HG03521 (cell line): ENCODE results near the gene DNAH12.
"Not testable (repeated sequence)": the region's sequence is repeated elsewhere in the genome, so short reads cannot be mapped to it uniquely, and the experiment has no call there.

Experiments
- ATAC-seq: cut with Tn5 transposase; IDR thresholded peaks from one replicate; pipeline ENCODE4 v1.9.1; 2021; ENCODE audit warnings: mild to moderate bottlenecking, moderate library complexity; ENCODE audit not compliant: unreplicated experiment

The DNAH12 gene

GRCh38 chr3:57545636-57546268 is 1.6 kb upstream of the DNAH12 start:
- ATAC-seq = no peak

- no peak for ATAC-seq
Measured at GRCh38 chr3:57538465-57538864, 5.7 kb downstream of the DNAH12 start.

- ATAC-seq = no peak
Measured at GRCh38 chr3:57530071-57530608, 14.0 kb downstream of the DNAH12 start.

- no peak for ATAC-seq
Measured at GRCh38 chr3:57518276-57518915, 25.7 kb downstream of the DNAH12 start.

- no peak for ATAC-seq
Measured at GRCh38 chr3:57512166-57512565, 32.0 kb downstream of the DNAH12 start.

GRCh38 chr3:57505901-57506300 is 38.2 kb downstream of the DNAH12 start:
- no peak for ATAC-seq

- no peak for ATAC-seq
Measured at GRCh38 chr3:57500506-57500905, 43.6 kb downstream of the DNAH12 start.

- no peak for ATAC-seq
Measured at GRCh38 chr3:57497904-57498303, 46.2 kb downstream of the DNAH12 start.

GRCh38 chr3:57484563-57484962 is 59.6 kb downstream of the DNAH12 start:
- no peak for ATAC-seq

GRCh38 chr3:57477193-57477592 is 67.0 kb downstream of the DNAH12 start:
- not testable (repeated sequence) for ATAC-seq

- ATAC-seq = no peak
Measured at GRCh38 chr3:57464801-57465200, 79.3 kb downstream of the DNAH12 start.

- no peak for ATAC-seq
Measured at GRCh38 chr3:57464011-57464410, 80.1 kb downstream of the DNAH12 start.

- no peak for ATAC-seq
Measured at GRCh38 chr3:57451150-57451846, 92.8 kb downstream of the DNAH12 start.

- not testable (repeated sequence) for ATAC-seq
Measured at GRCh38 chr3:57449276-57449847, 94.8 kb downstream of the DNAH12 start.

- ATAC-seq = not testable (repeated sequence)
Measured at GRCh38 chr3:57448489-57448888, 95.7 kb downstream of the DNAH12 start.

GRCh38 chr3:57446318-57446841 is 97.8 kb downstream of the DNAH12 start:
- ATAC-seq = no peak

- no peak for ATAC-seq
Measured at GRCh38 chr3:57444469-57444868, 99.7 kb downstream of the DNAH12 start.

- not testable (repeated sequence) for ATAC-seq
Measured at GRCh38 chr3:57440144-57440543, 104.0 kb downstream of the DNAH12 start.

- ATAC-seq = not testable (repeated sequence)
Measured at GRCh38 chr3:57438460-57438859, 105.7 kb downstream of the DNAH12 start.

GRCh38 chr3:57436195-57436761 is 107.9 kb downstream of the DNAH12 start:
- no peak for ATAC-seq

GRCh38 chr3:57434041-57434440 is 110.1 kb downstream of the DNAH12 start:
- ATAC-seq = no peak
